ENCODE data around the gene TMEM59L.
A peak's percentile ranks its signal among the peaks of the same experiment; 100 is the strongest.
"Not testable (repeated sequence)": the region's sequence is repeated elsewhere in the genome, so short reads cannot be mapped to it uniquely, and the experiment has no call there.

TMEM59L gene

GRCh38 chr19:18595475-18595874, 17.2 kb upstream of the TMEM59L start:
- Histone ChIP-seq H3K27ac (peak overlapping the region; percentile 51 to 74), H3K4me3 (no peak overlapping the region), H3K9me3 (no peaks in the 10 kb centered on the region), H3K27me3 (peaks cover 0 to 30% of the 10 kb centered on the region in 2 donors), H3K4me1 (peaks cover 0 to 23% (median 19%) of the 10 kb centered on the region in 4 donors), H3K36me3 (peaks cover 7 to 18% (median 17%) of the 10 kb centered on the region in 3 donors)
- DNase-seq: no peak
- no peak for TF ChIP-seq CTCF (IDR thresholded peaks at IDR 0.05)
- intact Hi-C loops (cut with DNase I; ENCODE audit: low total_unique reads): loop anchor here (5.0 to 10.0 kb wide), 2 partner anchors 77 to 249 kb away; no protein-coding TSS in a partner anchor

DNA sequence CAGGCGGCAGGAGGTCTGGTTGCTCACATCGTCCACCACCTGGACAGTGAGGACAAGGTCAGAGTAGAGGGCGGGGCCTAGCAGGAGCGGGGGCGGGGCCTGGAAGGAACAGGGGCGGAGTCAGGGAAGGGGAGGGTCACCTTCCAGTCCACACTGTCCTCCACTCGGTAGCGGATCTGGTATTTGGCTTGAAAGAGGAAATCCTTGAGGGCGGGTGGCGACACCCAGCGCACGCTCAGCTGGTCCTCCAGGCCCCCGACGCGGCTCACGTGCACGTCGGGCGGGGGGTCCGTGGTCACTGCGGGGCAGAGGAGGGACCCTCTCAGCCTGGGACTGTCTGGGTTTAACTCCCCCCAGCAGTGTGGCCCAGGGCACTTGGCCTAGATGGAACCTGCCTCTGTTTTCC, 15.9 kb upstream of the TMEM59L start:
- Histone ChIP-seq H3K9me3 (no peaks in the 10 kb centered on the region), H3K36me3 (peaks cover 5 to 17% (median 7%) of the 10 kb centered on the region in 3 donors), H3K4me1 (peaks cover 0 to 22% (median 19%) of the 10 kb centered on the region in 4 donors), H3K27ac (no peak overlapping the region), H3K4me3 (no peak overlapping the region), H3K27me3 (peaks cover 0 to 34% of the 10 kb centered on the region in 2 donors)
- DNase-seq: peak; percentile 63 to 81
- intact Hi-C loops (cut with DNase I; ENCODE audit: low total_unique reads): loop anchor here (5.0 to 10.0 kb wide), 2 partner anchors 76 to 248 kb away; no protein-coding TSS in a partner anchor
- TF ChIP-seq CTCF (IDR thresholded peaks at IDR 0.05): no peak

GRCh38 chr19:18597809-18598660, 14.6 kb upstream of the TMEM59L start:
- intact Hi-C loops (cut with DNase I; ENCODE audit: low total_unique reads): loop anchor here (5.0 to 10.0 kb wide), 2 partner anchors 74 to 247 kb away; no protein-coding TSS in a partner anchor
- H3K27me3 ChIP-seq: peaks cover 0 to 34% of the 10 kb centered on the region in 2 donors

GRCh38 chr19:18599485-18599884, 13.2 kb upstream of the TMEM59L start:
- peaks cover 0 to 35% (median 22%) of the 10 kb centered on the region in 4 donors for H3K4me1 ChIP-seq
- no peak for DNase-seq
- no peaks in the 10 kb centered on the region for H3K9me3 ChIP-seq
- no peak overlapping the region for H3K27ac ChIP-seq
- no peak overlapping the region for H3K4me3 ChIP-seq
- TF ChIP-seq CTCF (IDR thresholded peaks at IDR 0.05): no peak
- peaks cover 0 to 45% of the 10 kb centered on the region in 2 donors for H3K27me3 ChIP-seq
- intact Hi-C loops (cut with DNase I; ENCODE audit: low total_unique reads): loop anchor here (5.0 to 10.0 kb wide), 2 partner anchors 73 to 245 kb away; no protein-coding TSS in a partner anchor
- peaks cover 0 to 17% (median 7%) of the 10 kb centered on the region in 3 donors for H3K36me3 ChIP-seq

More at GRCh38 chr19:18597809-18598660, 14.6 kb upstream of the TMEM59L start:
- Histone ChIP-seq H3K36me3 (peaks cover 0 to 17% (median 7%) of the 10 kb centered on the region in 3 donors), H3K4me3 (no peak overlapping the region), H3K4me1 (peaks cover 0 to 28% (median 19%) of the 10 kb centered on the region in 4 donors), H3K27ac (no peak overlapping the region), H3K9me3 (no peaks in the 10 kb centered on the region)
- TF ChIP-seq CTCF (IDR thresholded peaks at IDR 0.05): no peak
- no peak for DNase-seq

DNA sequence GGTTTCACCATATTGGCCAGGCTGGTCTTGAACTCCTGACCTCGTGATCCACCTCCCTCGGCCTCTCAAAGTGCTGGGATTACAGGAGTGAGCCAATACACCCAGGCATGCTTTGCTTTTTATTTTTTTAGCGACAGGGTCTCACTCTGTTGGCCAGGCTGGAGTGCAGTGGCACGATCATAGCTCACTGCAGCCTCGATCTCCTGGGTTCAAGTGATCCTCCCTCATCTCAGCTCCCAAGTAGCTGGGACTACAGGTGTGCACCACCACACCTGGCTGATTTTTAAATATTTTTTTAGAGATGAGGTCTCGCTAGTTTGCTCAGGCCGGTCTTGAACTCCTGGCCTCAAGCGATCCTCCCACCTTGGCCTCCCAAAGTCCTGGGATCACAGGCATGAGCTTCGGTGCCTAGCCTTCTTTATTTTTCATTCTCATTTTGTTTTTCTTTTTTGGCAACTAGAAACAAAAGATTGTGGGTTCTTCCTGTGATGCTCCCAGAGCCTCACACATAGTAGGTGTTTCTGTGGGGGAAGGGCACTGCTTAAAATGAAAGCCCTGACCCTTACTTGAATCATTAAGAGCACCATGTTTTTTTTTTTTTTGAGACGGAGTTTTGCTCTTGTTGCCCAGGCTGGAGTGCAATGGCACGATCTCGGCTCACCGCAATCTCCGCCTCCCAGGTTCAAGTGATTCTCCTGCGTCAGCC, 11.8 kb upstream of the TMEM59L start:
- H3K4me3 ChIP-seq; DNase-seq; intact Hi-C loops (cut with DNase I; ENCODE audit: low total_unique reads); H3K27ac ChIP-seq; H3K9me3 ChIP-seq: not testable (repeated sequence)
- H3K27me3 ChIP-seq: peaks cover 0 to 59% of the 10 kb centered on the region in 2 donors
- H3K4me1 ChIP-seq: peaks cover 0 to 28% (median 16%) of the 10 kb centered on the region in 4 donors
- peaks cover 0 to 17% (median 7%) of the 10 kb centered on the region in 3 donors for H3K36me3 ChIP-seq

Data from tibial artery (tissue), 4 donors.